K562 (cell line): ENCODE results near the gene TUT4. TPM values are rescaled to one million over a fixed set of nuclear protein-coding genes. Genes with fewer than 3 reads are reported as not detected.
A peak's percentile ranks its signal among the peaks of the same experiment; 100 is the strongest.

Experiments
- ARNT ChIP-seq, 2 experiments: fragments of 450-650 bp; IDR thresholded peaks; 2 replicates each; pipeline ENCODE4 v1.6.1; 2016; ENCODE audit warnings: mild to moderate bottlenecking in 1 of 2
- CHD7 ChIP-seq: fragments of 200-600 bp; sonication (generic); IDR thresholded peaks from one replicate; pipeline ENCODE4 v1.6.1; 2012; ENCODE audit warnings: mild to moderate bottlenecking, low read depth, low read length, inconsistent platforms
- CREBBP ChIP-seq: IDR thresholded peaks from one replicate; pipeline ENCODE4 v1.6.1; 2012; ENCODE audit warnings: low read depth, mild to moderate bottlenecking, control low read depth, inconsistent platforms, low read length
- DDX20 ChIP-seq: fragments of 450-650 bp; IDR thresholded peaks from 2 replicates; pipeline ENCODE4 v1.6.1; 2016; ENCODE audit warnings: missing genetic modification characterization, low read depth, mild to moderate bottlenecking, missing compliant biosample characterization, moderate library complexity
- GABPB1 ChIP-seq: sonication (generic); formaldehyde crosslinking; IDR thresholded peaks from 2 replicates; pipeline ENCODE4 v1.8.0; 2022; ENCODE audit warnings: mild to moderate bottlenecking, missing genetic modification reagents
- JUND ChIP-seq, 2 experiments: IDR thresholded peaks; 2 replicates in 1 of 2; 3 replicates in 1 of 2; pipeline ENCODE4 v1.6.1; 2011; ENCODE audit warnings: borderline replicate concordance in 2 of 2, low read depth in 2 of 2, low read length in 2 of 2, improper control_type of control experiment in 1 of 2, missing biosample characterization in 1 of 2, missing genetic modification characterization in 1 of 2, missing genetic modification reagents in 1 of 2
- LEF1 ChIP-seq: fragments of 450-650 bp; IDR thresholded peaks from 2 replicates; pipeline ENCODE4 v1.6.1; 2016; ENCODE audit warnings: mild to moderate bottlenecking
- NCOA1 ChIP-seq: fragments of 450-650 bp; IDR thresholded peaks from 2 replicates; pipeline ENCODE4 v1.6.1; 2016; ENCODE audit warnings: low read depth
- NELFE ChIP-seq: IDR thresholded peaks from 2 replicates; pipeline ENCODE4 v1.6.1; 2011; ENCODE audit warnings: mild to moderate bottlenecking; ENCODE audit not compliant: insufficient read depth, insufficient read length
- NR1H2 ChIP-seq: sonication (generic); formaldehyde crosslinking; IDR thresholded peaks from 2 replicates; pipeline ENCODE4 v1.4.0; 2020; ENCODE audit warnings: mild to moderate bottlenecking, missing genetic modification reagents
- SP1 ChIP-seq: sonication (generic); formaldehyde crosslinking; IDR thresholded peaks from 2 replicates; pipeline ENCODE4 v1.8.1; 2022; ENCODE audit warnings: mild to moderate bottlenecking, missing genetic modification reagents
- TCF7L2 ChIP-seq: fragments of 150-350 bp; IDR thresholded peaks from 2 replicates; pipeline ENCODE4 v1.6.1; 2016; ENCODE audit warnings: low read depth, mild to moderate bottlenecking, low read length, moderate library complexity
- THRAP3 ChIP-seq: fragments of 450-650 bp; IDR thresholded peaks from 2 replicates; pipeline ENCODE4 v1.6.1; 2016; ENCODE audit warnings: mild to moderate bottlenecking, inconsistent platforms, borderline replicate concordance
- ZNF197 ChIP-seq: fragments of 200-800 bp; sonication (Bioruptor generic); IDR thresholded peaks from 2 replicates; pipeline ENCODE4 v1.6.1; 2016; ENCODE audit warnings: low read depth, missing genetic modification characterization, missing compliant biosample characterization
- polyA plus RNA-seq, 8 experiments: library from polyadenylated mRNA; depleted of rRNA in 4 of 8; stranded (reverse) in 5 of 8; unstranded in 3 of 8; fragments of >200 nt; fragmentation: Nextera tagmentation in 2 of 8; fragmentation: Illumina TruSeq in 1 of 8; extraction: Ambion mirVana in 2 of 8; extraction: Trizol in 1 of 8; gene quantifications; 2 replicates each; pipeline versions ENCODE4 v1.2.1 to v1.2.3, GENCODE V29; 2011 to 2014; ENCODE audit warnings: inconsistent platforms in 1 of 8, missing spikeins in 1 of 8
- total RNA-seq, 7 experiments: library from RNA; depleted of rRNA in 6 of 7; stranded (reverse); fragments of >200 nt in 6 of 7; fragmentation: Illumina TruSeq in 2 of 7; extraction: Trizol in 2 of 7; gene quantifications; 2 replicates each; pipeline versions ENCODE4 v1.2.1 to v1.2.3, GENCODE V29; 2011 to 2021; ENCODE audit warnings: low replicate concordance in 1 of 7
- TF ChIP-seq, protein P1 (sequence below): fragments of 250-450 bp; sonication (Bioruptor Pico); IDR thresholded peaks from 2 replicates; pipeline ENCODE4 v1.5.0; 2021

TUT4 gene
- total and polyA plus RNA-seq, 9 of the 15 experiments (the other 6 are each of a cell fraction or from before 2014, with no cell fraction given) = 15.8 to 53.5 (median 36.7) TPM

GRCh38 chr1:52530563-52531144 lies 22.2 kb downstream of the TUT4 start (continued):
- no peak for TF ChIP-seq ZNF197 (CRISPR knock-in tag)
- TF ChIP-seq ARNT (IDR thresholded peaks at IDR 0.05) = 0 out of 4 replicates have a peak, but pooled peaks of 1 of the 2 experiments have one; percentile 15
- TF ChIP-seq LEF1 = no peak
- TF ChIP-seq THRAP3 = no peak
- no peak for TF ChIP-seq NCOA1
- TF ChIP-seq SP1 = no peak
- no peak for TF ChIP-seq NR1H2 (CRISPR knock-in tag)
- no peak for TF ChIP-seq CHD7
- TF ChIP-seq TCF7L2 = no peak
- TF ChIP-seq NELFE = no peak
- 0 out of 2 replicates have a peak, but pooled peaks have one; percentile 29 for TF ChIP-seq GABPB1
- no peak for TF ChIP-seq DDX20
- no peak for TF ChIP-seq CREBBP
- TF ChIP-seq, protein P1, sequence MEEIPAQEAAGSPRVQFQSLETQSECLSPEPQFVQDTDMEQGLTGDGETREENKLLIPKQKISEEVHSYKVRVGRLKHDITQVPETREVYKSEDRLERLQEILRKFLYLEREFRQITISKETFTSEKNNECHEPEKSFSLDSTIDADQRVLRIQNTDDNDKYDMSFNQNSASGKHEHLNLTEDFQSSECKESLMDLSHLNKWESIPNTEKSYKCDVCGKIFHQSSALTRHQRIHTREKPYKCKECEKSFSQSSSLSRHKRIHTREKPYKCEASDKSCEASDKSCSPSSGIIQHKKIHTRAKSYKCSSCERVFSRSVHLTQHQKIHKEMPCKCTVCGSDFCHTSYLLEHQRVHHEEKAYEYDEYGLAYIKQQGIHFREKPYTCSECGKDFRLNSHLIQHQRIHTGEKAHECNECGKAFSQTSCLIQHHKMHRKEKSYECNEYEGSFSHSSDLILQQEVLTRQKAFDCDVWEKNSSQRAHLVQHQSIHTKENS (CRISPR knock-in tag) = no peak
- TF ChIP-seq JUND (IDR thresholded peaks at IDR 0.05; ENCODE audit: borderline replicate concordance, low read depth, low read length) = peak; percentile 94
- TF ChIP-seq JUND (tag; IDR thresholded peaks at IDR 0.05; ENCODE audit: borderline replicate concordance, low read depth, low read length) = peak; percentile 94; the same call in 2 of the 3 replicates
